Esophagus muscularis mucosa (tissue), 4 donors: ENCODE results near the gene ABCD3. TPM values are rescaled to one million over a fixed set of nuclear protein-coding genes. Genes with fewer than 3 reads are reported as not detected.
"Not testable (repeated sequence)": the region's sequence is repeated elsewhere in the genome, so short reads cannot be mapped to it uniquely, and the experiment has no call there.

Experiments used
- DNase-seq: peaks from one replicate; pipeline ENCODE4 v3.0.0-alpha.2; 2017; ENCODE audit errors: extremely low spot score
- H3K27ac ChIP-seq, 4 donors: fragments of 200-600 bp; sonication (generic); replicated peaks in 1 of 4; 1 replicate in 3 of 4; 2 replicates in 1 of 4; pipeline ENCODE4 v1.5.1; 2016 to 2019; ENCODE audit warnings: mild to moderate bottlenecking in 1 of 4
- H3K27me3 ChIP-seq, 4 donors: fragments of 200-600 bp; sonication (generic); one replicate each; pipeline versions ENCODE4 v1.5.1 to v1.6.0; 2016 to 2019
- H3K36me3 ChIP-seq, 4 donors: fragments of 200-600 bp; sonication (generic); one replicate each; pipeline ENCODE4 v1.5.1; 2016 to 2019
- H3K4me1 ChIP-seq, 4 donors: fragments of 200-600 bp; sonication (generic); one replicate each; pipeline ENCODE4 v1.5.1; 2016 to 2019
- H3K4me3 ChIP-seq, 4 donors: fragments of 200-600 bp; sonication (generic); 1 replicate in 2 of 4; 2 replicates in 2 of 4; pipeline ENCODE4 v1.5.1; 2016 to 2019; ENCODE audit warnings: mild to moderate bottlenecking in 4 of 4, moderate library complexity in 1 of 4
- H3K9me3 ChIP-seq, 4 donors: fragments of 200-600 bp; sonication (generic); 1 replicate in 3 of 4; 2 replicates in 1 of 4; pipeline ENCODE4 v1.5.1; 2016 to 2019
- CTCF ChIP-seq, 3 experiments: fragments of 200-600 bp in 2 of 3; fragments of 450-650 bp in 1 of 3; sonication (generic) in 2 of 3; IDR thresholded peaks; one replicate each; pipeline ENCODE4 v1.5.1; 2017 to 2019; ENCODE audit warnings: antibody characterized with exemption in 3 of 3, mild to moderate bottlenecking in 2 of 3, moderate library complexity in 1 of 3
- EP300 ChIP-seq: sonication (generic); formaldehyde crosslinking; IDR thresholded peaks from one replicate; pipeline ENCODE4 v1.6.1; 2017; ENCODE audit warnings: antibody characterized with exemption
- POLR2A ChIP-seq: fragments of 450-650 bp; IDR thresholded peaks from one replicate; pipeline ENCODE4 v1.6.1; 2017; ENCODE audit warnings: antibody characterized with exemption, moderate library complexity, mild to moderate bottlenecking, low read depth
- POLR2AphosphoS5 ChIP-seq, 2 donors: sonication (generic); formaldehyde crosslinking; IDR thresholded peaks; one replicate each; pipeline ENCODE4 v1.6.1; 2017; ENCODE audit warnings: antibody characterized with exemption in 2 of 2
- WGBS: methylation state at CpG from one replicate; pipeline ENCODE4 v1.1.5; 2018; 5-methylcytosine and 5-hydroxymethylcytosine counted together
- intact Hi-C: fragments of 100-400 bp; cut with DNase I; formaldehyde crosslinking; loops from one replicate; pipeline ENCODE4 v1.15.1; 2023
- total RNA-seq, 4 donors: library from RNA; depleted of rRNA; stranded (reverse); fragments of >200 nt; gene quantifications; one replicate each; pipeline versions ENCODE4 v1.1.0 to v1.2.1, GENCODE V29; 2016

Gene ABCD3
- total RNA-seq, 4 donors from 2014 or later, result 25.0 to 59.4 (median 27.9) TPM

- TF ChIP-seq POLR2A, result no peak
- Histone ChIP-seq H3K36me3 (no peaks in the 10 kb centered on the region), H3K27me3 (no peaks in the 10 kb centered on the region), H3K4me3 (no peak overlapping the region), H3K27ac (no peak overlapping the region), H3K4me1 (peaks cover 49 to 82% (median 66%) of the 10 kb centered on the region in 4 donors), H3K9me3 (no peaks in the 10 kb centered on the region)
- intact Hi-C loops, result no loop called here
- WGBS, result 79% methylated on average over 8 of the region's 8 CpGs
- no peak for DNase-seq
Observed at GRCh38 chr1:94422115-94422820, 4.1 kb downstream of the ABCD3 start.

GRCh38 chr1:94425821-94426484, 7.8 kb downstream of the ABCD3 start:
- H3K9me3 ChIP-seq, result no peaks in the 10 kb centered on the region
- WGBS, result 19% methylated on average over 4 of the region's 4 CpGs
- DNase-seq, result no peak
- no peak overlapping the region for H3K27ac ChIP-seq
- peaks cover 39 to 78% (median 46%) of the 10 kb centered on the region in 4 donors for H3K4me1 ChIP-seq
- no peak overlapping the region for H3K4me3 ChIP-seq
- no peaks in the 10 kb centered on the region for H3K27me3 ChIP-seq
- no peaks in the 10 kb centered on the region for H3K36me3 ChIP-seq
- intact Hi-C loops, result no loop called here
- TF ChIP-seq CTCF (IDR thresholded peaks at IDR 0.05) (no peak), POLR2A (no peak), POLR2AphosphoS5 (IDR thresholded peaks at IDR 0.05) (no peak), EP300 (no peak)

GRCh38 chr1:94426485-94426870, 8.3 kb downstream of the ABCD3 start:
- intact Hi-C loops, H3K9me3 ChIP-seq, H3K4me3 ChIP-seq, H3K36me3 ChIP-seq, H3K27ac ChIP-seq, H3K27me3 ChIP-seq, DNase-seq: not testable (repeated sequence)
- peaks cover 35 to 73% (median 42%) of the 10 kb centered on the region in 4 donors for H3K4me1 ChIP-seq
- WGBS, result 94% methylated on average over 9 of the region's 9 CpGs

GRCh38 chr1:94428441-94428840, 10.3 kb downstream of the ABCD3 start:
- 89% methylated on average over 5 of the region's 5 CpGs for WGBS
- no peaks in the 10 kb centered on the region for H3K36me3 ChIP-seq
- TF ChIP-seq EP300, result no peak
- TF ChIP-seq CTCF (IDR thresholded peaks at IDR 0.05), result no peak
- TF ChIP-seq POLR2A, result no peak
- no peak for TF ChIP-seq POLR2AphosphoS5 (IDR thresholded peaks at IDR 0.05)
- intact Hi-C loops, result no loop called here
- no peak overlapping the region for H3K27ac ChIP-seq
- H3K27me3 ChIP-seq, result no peaks in the 10 kb centered on the region
- no peak overlapping the region for H3K4me3 ChIP-seq
- DNase-seq, result no peak
- peaks cover 15 to 53% (median 27%) of the 10 kb centered on the region in 4 donors for H3K4me1 ChIP-seq
- H3K9me3 ChIP-seq, result no peaks in the 10 kb centered on the region

- DNase-seq, H3K36me3 ChIP-seq, H3K4me3 ChIP-seq, H3K9me3 ChIP-seq, H3K27ac ChIP-seq, intact Hi-C loops, H3K27me3 ChIP-seq: not testable (repeated sequence)
- 93% methylated on average over 3 of the region's 3 CpGs for WGBS
- H3K4me1 ChIP-seq, result peaks cover 10 to 48% (median 21%) of the 10 kb centered on the region in 4 donors
Observed at GRCh38 chr1:94428927-94429528, 10.8 kb downstream of the ABCD3 start.

- H3K27ac ChIP-seq, DNase-seq, H3K4me3 ChIP-seq, intact Hi-C loops, H3K27me3 ChIP-seq, H3K36me3 ChIP-seq, H3K9me3 ChIP-seq: not testable (repeated sequence)
- 100% methylated on average over 1 of the region's 1 CpG for WGBS
- peaks cover 10 to 39% (median 16%) of the 10 kb centered on the region in 4 donors for H3K4me1 ChIP-seq
Observed at GRCh38 chr1:94430066-94430465, 11.9 kb downstream of the ABCD3 start.
